ENCODE results near the gene C14orf93. TPM values are rescaled to one million over a fixed set of nuclear protein-coding genes. Genes with fewer than 3 reads are reported as not detected.
"Not testable (repeated sequence)": the region's sequence is repeated elsewhere in the genome, so short reads cannot be mapped to it uniquely, and the experiment has no call there.

Gene C14orf93
- total RNA-seq, 6 experiments from 2014 or later = 1.7 to 4.0 (median 3.2) TPM

- peak overlapping the region in 1 of 3 donors; percentile 2 for H3K4me3 ChIP-seq
- no peaks in the 10 kb centered on the region for H3K9me3 ChIP-seq
- H3K27me3 ChIP-seq = no peaks in the 10 kb centered on the region
- TF ChIP-seq POLR2A (IDR thresholded peaks at IDR 0.05) (no peak), CTCF (IDR thresholded peaks at IDR 0.05) (peak; percentile 56 to 74 (median 66))
- DNase-seq (no peak), ATAC-seq (peak; percentile 26 to 46 (median 38))
- WGBS (ENCODE audit: insufficient coverage, low coverage, low lambda C conversion rate, missing lambda C conversion rate) = 60% methylated on average over 5 of the region's 6 CpGs
- H3K4me1 ChIP-seq = peaks cover 0 to 47% (median 19%) of the 10 kb centered on the region in 4 donors
- H3K36me3 ChIP-seq = peaks cover 0 to 26% (median 3%) of the 10 kb centered on the region in 4 donors
- intact Hi-C loops (cut with DNase I) = no loop called here
- no peak overlapping the region for H3K27ac ChIP-seq
Measured at GRCh38 chr14:22973217-22974032, 36.5 kb downstream of the C14orf93 start.

GRCh38 chr14:22972313-22972930, 37.5 kb downstream of the C14orf93 start:
- peaks cover 0 to 26% (median 3%) of the 10 kb centered on the region in 4 donors for H3K36me3 ChIP-seq
- H3K4me3 ChIP-seq = no peak overlapping the region
- WGBS (ENCODE audit: insufficient coverage, low coverage, low lambda C conversion rate, missing lambda C conversion rate) = 100% methylated on average over 1 of the region's 2 CpGs
- TF ChIP-seq POLR2A (IDR thresholded peaks at IDR 0.05) = no peak
- no peak for TF ChIP-seq CTCF (IDR thresholded peaks at IDR 0.05)
- H3K27ac ChIP-seq = no peak overlapping the region
- peaks cover 0 to 40% (median 16%) of the 10 kb centered on the region in 4 donors for H3K4me1 ChIP-seq
- no peaks in the 10 kb centered on the region for H3K27me3 ChIP-seq
- intact Hi-C loops (cut with DNase I) = no loop called here
- ATAC-seq (no peak), DNase-seq (no peak)
- H3K9me3 ChIP-seq = no peaks in the 10 kb centered on the region

GRCh38 chr14:22971152-22971551, 38.8 kb downstream of the C14orf93 start:
- no peaks in the 10 kb centered on the region for H3K27me3 ChIP-seq
- TF ChIP-seq CTCF (IDR thresholded peaks at IDR 0.05) (no peak), POLR2A (IDR thresholded peaks at IDR 0.05) (no peak)
- H3K4me3 ChIP-seq = no peak overlapping the region
- ATAC-seq (no peak), DNase-seq (no peak)
- no peak overlapping the region for H3K27ac ChIP-seq
- intact Hi-C loops (cut with DNase I) = no loop called here
- no peaks in the 10 kb centered on the region for H3K9me3 ChIP-seq
- H3K36me3 ChIP-seq = peaks cover 0 to 26% (median 3%) of the 10 kb centered on the region in 4 donors
- peaks cover 0 to 30% (median 9%) of the 10 kb centered on the region in 4 donors for H3K4me1 ChIP-seq
- 80% methylated on average over 1 of the region's 1 CpG for WGBS (ENCODE audit: insufficient coverage, low coverage, low lambda C conversion rate, missing lambda C conversion rate)

GRCh38 chr14:22966783-22967269, 43.1 kb downstream of the C14orf93 start:
- no peaks in the 10 kb centered on the region for H3K9me3 ChIP-seq
- TF ChIP-seq CTCF (IDR thresholded peaks at IDR 0.05) (no peak), POLR2A (IDR thresholded peaks at IDR 0.05) (peak; percentile 9)
- intact Hi-C loops (cut with DNase I) = no loop called here
- DNase-seq (no peak), ATAC-seq (peak in 2 of 4 donors; percentile 16 to 66)
- peaks cover 0 to 7% (median under 1%) of the 10 kb centered on the region in 4 donors for H3K36me3 ChIP-seq
- no peak overlapping the region for H3K4me3 ChIP-seq
- H3K27ac ChIP-seq = no peak overlapping the region
- H3K27me3 ChIP-seq = no peaks in the 10 kb centered on the region
- no peaks in the 10 kb centered on the region for H3K4me1 ChIP-seq
- WGBS (ENCODE audit: insufficient coverage, low coverage, low lambda C conversion rate, missing lambda C conversion rate) = 46% methylated on average over 4 of the region's 4 CpGs

- 51% methylated on average over 14 of the region's 15 CpGs for WGBS (ENCODE audit: insufficient coverage, low coverage, low lambda C conversion rate, missing lambda C conversion rate)
- H3K9me3 ChIP-seq; H3K27ac ChIP-seq; H3K36me3 ChIP-seq; DNase-seq; H3K4me3 ChIP-seq; intact Hi-C loops (cut with DNase I); H3K27me3 ChIP-seq; H3K4me1 ChIP-seq: not testable (repeated sequence)
- ATAC-seq = peak in 3 of 4 donors; percentile 19 to 43 (median 32)
Measured at GRCh38 chr14:22965916-22966782, 43.8 kb downstream of the C14orf93 start.

Data from right lobe of liver (tissue), 6 donors.